ENCODE data around the gene DDX41.

Gene DDX41

DNA sequence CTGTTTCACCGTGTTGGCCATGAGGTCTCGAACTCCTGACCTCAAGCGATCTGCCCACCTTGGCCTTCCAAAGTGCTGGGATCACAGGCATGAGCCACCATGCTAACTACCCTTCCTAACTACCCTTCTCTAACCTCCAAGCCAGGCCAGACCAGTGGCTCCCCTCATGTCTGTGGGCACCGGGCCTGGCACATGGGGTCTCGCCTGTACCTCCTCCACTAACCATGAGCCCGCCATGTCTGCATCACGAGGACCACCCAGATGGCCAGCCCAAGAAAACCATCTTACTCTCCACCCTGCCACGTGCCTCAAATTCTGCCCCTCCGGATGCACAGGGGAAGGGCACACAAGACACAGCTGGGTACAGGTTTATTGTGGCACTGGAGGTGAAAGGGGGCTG is 33.7 kb downstream of the DDX41 start:
- no peak for DNase-seq

DNA sequence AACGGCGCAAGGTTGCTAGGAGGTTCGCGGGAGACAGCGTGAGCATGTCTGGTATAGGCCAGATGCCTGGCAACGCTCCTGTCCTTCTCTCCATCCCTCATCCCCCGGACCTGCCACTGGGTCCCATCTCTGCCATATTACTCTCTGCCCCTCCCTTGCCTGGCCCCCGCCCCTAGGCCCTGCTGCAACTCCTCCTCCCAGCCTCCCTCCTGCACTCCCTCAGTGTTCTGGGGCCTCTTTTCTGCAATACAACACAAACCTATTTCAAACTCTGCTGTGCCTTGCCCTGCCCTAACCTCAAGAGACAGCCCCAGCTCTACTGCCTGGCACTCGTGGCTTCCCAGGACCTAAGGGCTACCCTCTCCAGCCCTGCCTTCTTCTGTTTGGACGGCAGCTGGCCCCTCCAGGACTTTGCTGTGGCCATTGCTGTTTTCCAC is 34.4 kb downstream of the DDX41 start:
- DNase-seq = no peak

DNA sequence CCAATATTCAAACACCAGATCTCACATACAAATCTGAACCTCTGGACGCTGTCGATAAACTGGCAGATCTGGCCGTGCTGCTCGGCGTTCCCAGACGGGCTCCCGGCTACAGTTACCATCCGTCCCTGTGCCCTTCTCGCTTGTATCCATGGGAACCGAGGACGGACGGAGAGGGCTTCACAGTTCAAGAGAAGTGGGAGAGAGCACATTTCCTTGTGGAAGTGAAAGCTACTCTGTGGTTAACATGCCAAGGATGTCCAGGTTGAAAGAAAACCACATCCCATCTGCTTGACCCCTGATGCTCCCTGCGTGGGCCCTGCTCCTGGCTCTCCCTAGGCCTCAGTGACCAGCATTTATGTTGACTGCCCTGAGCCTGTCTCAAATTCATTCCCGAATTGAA is 37.0 kb downstream of the DDX41 start:
- no peak for DNase-seq

DNA sequence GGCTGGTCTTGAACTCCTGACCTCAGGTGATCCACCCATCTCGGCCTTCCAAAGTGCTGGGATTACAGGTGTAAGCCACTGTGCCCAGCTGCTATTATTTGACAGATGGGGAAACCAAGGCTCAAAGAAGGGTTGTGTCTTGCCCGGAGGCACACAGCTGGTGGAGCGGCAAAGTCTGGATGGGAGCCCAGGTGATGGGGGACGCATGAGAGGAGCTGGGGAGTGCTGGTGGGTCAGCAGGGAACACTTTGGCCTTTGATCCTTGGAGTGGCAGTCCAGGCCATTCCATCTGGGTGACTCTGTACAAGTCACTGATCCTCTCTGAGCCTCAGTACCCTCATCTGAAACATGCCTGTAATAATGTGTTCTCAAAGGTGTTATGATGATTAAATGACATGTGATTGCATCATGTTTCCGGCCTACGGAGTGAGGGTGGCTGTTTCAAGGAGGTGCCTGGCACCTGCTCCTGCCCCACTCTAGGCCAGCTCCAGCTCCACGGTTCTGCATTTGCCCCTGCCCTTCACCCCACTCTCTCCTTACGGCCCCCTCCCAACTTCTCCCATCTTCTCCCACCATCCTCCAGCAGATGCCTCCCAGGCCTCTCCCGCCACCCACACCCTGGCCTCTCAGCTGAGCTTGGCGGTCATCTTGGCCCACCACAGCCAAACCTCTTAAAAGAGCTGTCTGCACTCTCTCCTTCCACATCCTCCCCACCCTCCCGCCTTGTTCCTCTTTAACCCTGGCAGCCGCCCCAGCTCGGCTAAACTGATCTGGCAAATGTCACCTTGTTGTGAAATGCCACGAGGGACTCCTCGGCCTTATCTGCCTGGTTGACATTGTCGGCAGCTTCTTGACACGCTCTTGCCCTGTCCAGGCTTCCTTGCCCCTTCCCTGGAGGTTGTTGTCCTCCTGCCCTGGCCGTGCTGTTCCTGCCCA is 37.8 kb downstream of the DDX41 start:
- peak; percentile 50 for DNase-seq

DNA sequence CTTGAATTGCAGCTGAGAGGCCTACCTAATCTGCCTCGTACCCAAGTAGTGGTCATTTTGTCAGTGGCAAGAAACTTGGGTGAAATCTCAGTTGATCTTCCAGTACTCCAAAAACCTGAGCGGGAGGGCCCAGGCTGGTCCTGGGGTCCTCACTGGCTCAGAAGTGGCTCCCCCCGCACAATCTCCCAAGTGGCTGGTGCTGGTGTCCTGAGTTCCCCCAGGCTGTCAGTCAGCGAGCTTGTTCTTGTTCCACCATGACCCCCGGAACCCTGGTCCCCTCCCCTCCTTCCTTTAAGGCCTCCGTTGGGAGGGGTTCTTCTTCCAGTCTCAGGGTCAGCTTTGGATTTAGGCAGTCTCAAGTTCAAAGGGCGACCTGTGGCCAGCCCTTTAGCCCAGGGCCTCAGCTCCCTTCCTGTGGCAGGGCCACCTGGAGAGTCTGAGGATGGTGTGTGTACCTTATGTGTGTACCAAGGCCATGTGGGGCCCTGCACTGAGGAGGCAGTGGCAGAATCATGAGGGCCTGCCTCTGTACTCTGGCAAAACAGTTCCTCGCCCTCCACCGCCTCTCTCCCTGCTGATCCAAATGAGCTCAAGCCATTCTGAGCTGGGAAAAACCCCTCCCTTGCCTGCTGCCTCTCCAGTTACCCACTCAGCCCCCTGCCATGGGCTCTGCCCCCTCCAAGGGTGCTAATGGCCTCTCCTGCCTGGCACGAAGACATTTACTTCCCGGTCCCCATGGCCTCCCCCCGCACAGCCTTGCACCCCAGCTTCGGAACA is 38.9 kb downstream of the DDX41 start:
- DNase-seq = no peak

DNA sequence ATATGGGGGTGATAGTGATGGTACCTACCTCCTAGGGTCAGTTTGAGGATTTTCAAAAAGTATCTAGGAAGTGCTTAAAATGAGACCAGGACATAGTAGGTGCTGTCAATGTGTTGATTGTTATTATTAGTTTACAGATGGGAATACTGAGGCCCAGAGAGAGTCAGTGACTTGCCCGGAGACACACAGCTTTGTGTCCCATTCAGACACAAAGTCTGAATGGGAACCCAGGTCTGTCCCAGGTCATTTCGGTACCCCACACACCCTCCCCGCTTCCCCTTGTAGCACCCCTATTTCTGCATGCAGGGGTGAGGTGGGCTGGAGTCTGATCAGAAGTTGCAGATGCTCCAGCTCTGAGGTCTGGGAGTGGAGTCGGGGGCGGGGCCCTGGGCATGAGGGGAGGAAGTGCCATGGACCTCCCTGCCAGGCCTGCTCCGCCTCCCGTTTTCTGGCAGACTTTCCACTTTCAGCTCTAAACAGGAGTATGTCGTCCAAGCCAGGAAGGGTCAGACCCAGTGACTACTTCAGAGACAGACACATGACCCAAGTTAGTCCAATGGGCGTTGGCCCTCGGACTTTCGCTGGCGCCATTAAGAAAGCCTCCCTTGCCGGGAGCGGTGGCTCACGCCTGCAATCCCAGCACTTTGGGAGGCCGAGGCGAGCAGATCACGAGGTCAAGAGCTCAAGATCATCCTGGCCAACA is 40.1 kb downstream of the DDX41 start:
- DNase-seq = no peak

DNA sequence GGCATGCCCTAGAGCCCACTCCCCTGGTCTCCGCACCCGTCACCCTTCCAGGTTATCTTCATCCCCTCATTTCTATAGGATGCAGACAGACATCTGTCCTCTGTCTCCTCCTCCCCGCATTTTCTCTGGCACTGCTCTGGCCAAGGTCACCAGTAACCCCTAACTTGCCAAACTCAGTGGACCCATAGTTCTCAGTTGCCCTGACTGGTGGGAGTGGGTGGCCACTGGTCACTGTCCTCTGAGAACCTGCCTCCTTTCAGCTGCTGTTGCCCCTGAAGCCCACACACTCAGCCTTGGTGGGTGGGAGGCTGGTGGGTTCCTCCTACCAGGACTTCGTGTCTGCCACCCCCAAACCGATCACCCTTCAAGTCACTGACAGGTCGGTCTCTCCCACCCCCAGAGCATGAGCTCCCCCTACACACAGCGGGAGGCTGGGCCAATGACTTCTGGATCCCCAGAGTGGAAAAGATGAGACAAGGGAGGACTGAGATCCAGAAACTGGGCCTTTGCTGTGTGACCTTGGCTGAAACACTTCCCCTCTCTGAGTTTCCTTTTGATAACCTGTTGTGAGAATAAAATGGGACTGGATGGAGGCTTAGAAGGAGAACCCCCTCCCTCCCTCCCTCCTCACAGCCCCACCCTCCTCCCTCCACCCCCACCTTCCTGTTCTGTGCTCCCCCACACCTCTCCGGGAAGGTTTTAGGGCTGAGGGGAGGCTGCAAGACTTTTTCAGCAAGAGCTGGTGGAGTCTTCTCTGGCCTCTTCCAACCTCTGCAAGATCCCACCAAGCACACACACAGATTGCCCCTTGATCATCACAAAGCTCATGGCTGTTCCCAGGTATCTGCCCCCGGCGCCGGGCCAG is 41.0 kb downstream of the DDX41 start:
- DNase-seq = no peak

DNA sequence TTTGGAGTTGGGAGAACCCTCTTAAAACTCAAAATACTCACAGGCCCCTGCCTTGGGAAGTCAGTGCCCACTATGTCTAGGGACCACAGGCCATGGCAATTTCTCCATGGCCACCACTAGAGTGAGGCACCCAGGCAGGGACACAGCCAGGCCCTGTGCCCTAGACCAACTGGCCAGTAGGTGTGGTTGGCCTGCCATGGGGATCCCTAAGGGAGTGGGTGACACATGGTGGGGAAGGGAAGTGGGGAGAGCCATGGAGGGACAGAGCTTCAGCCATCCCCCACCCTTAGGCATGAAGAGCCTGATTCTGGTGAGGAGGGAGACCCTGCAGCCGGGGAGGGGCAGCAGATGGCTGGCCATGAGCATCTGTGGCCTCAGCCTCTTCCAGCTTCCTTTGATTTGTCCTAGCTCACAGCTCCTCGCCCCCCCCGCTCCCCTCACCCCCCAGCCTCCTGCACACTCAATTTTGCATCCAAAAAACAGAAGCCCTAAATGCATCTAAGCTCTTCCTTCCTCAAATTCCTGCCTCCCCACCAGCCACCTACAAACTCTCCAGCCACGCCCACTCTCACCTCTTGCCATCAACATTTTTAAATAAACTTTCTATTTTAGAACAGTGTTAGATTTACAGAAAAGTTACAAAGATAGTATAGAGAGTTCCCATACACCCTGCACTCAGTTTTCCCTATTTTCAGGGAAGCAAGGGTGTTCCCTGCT is 41.8 kb downstream of the DDX41 start:
- no peak for DNase-seq

DNA sequence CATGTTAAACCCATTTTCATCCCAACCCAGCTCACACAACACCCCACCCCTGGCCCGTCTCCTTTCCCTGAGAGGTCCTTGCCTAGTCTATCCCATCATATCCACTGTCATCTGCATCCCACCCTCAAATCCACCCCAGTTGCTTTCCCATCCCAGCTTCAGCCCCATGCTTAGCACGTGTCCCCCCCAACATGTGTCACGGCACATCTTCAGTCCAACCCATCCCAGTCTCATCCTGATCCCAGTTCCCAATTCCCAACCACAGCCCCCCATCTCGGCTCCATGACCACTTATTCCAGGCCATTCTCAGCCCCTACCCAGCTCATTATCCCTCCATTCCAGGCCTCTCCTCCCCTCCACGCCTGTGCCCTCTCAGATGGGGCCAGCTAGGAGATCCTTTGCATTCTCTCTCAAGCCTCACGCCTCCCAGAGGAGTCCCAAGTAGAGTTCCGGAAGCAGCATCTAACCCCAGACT is 42.7 kb downstream of the DDX41 start:
- no peak for DNase-seq

DNA sequence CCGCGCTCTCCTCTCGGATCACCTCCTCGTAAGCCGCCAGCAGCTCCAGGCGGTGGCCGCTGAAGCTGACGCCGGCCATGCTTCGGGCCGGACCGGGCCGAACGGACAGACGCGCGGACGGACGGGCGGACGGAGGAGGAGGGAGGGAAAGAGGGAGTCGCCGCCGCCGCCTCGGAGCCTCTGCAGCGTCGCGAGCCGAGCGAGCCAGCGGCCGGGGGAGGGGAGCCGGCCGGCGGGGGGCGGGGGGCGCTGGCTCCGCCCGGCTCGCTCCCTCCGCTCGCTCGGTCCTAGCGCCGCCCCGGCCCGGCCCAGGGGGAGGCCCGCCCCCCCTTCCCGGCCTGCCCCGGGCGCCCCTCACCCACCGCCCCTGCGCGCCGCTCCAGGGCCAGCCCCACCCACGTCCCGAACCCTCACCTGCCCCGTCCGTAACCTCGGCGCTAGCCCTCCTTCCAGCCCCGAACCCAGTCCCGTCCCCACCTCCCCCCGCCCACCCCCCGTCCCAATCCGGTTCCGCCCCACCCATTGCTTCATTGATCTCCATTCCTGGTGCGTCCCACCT is 43.2 kb downstream of the DDX41 start, which contains the start of gene DBN1:
Gene DBN1, minus strand, starts transcription at position 192 of the 559 bp plus-strand sequence. Its CDS starts 113 bp downstream, at position 79.
- DNase-seq = peak; percentile 37

DNA sequence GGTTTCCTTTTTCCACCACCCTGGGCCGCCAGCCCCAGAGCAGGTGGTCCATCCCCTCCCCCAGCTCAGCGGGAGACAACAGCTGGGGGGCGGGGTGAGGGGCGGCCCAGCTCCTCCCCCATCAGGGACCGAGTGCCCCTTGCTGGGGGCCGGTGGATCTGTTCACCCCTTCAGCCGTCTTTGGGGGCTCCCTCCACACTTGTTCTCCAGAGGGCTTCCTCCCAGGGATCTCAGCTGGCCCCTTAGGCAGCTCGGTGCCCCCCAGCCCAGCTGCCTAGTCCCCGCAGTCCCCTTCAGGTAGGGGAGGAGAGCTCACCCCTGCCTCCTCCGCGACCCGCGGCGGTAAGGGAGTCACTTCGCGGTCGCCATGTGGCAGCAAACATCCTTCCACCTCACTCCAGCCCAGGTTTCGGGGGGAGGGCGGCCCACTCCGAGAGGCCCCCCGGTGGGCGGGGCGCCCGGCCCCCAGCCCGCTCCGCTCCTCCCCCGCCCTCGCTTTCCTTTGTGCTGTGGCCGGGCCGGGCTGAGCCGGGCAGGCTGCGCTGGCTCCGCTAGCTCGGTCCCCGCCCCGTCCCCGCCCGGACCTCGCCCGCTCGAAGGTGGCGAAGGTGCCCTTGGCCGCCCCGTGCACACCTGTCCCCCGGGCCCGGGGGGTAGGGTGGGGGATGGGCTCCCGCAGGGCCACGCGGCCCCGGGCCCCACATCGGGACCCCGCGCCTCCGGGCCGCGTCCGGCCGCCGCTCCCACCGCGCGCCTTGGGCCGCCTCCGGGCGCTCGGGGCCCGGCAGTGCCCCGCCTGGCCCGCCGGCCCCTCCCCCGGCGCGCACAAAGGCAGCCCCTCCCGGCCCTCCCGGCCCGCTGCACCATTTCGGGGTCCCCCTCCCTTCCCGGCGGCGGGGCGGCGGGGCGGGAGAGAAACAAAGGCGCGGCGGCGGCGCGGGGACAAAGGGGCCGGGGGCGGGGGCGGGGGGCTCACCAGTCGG is 44.0 kb downstream of the DDX41 start:
- peak; percentile 75 for DNase-seq

DNA sequence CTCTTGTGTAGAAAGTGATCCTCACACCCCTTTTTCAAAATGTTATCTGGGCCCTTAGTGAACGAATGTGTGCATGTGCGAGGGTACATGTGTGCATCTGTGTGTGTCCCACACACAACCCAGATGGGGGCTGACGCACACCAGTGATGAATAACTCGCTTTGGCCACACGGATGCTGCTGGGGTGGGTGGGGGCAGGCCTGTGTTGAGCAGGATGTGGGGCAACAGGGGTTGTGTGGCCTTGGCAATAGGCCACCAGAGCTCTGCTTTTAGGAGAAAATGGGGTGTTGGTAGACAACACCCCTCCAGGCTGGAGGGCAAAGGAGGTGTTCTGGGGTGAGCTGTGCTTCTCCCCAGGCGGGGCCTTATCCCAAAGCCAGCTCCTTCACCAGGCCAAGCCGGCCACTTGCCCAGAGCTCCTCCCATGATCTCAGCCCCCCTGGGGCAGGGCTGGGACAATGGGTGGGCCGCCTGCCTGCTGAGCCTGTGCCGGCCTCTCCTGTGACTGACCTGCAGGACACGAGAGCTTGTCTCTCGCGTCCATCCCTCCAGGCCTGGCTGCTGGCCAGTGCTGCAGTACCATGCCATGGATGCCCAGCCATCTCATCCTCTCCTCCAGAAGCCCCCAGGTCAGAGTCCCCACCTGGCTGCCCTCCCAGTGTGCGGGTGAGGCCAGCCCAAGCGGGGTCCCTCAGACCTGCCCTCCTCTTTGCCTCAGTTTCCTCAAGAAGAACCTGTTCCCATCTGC is 45.0 kb downstream of the DDX41 start:
- peak; percentile 66 for DNase-seq

DNA sequence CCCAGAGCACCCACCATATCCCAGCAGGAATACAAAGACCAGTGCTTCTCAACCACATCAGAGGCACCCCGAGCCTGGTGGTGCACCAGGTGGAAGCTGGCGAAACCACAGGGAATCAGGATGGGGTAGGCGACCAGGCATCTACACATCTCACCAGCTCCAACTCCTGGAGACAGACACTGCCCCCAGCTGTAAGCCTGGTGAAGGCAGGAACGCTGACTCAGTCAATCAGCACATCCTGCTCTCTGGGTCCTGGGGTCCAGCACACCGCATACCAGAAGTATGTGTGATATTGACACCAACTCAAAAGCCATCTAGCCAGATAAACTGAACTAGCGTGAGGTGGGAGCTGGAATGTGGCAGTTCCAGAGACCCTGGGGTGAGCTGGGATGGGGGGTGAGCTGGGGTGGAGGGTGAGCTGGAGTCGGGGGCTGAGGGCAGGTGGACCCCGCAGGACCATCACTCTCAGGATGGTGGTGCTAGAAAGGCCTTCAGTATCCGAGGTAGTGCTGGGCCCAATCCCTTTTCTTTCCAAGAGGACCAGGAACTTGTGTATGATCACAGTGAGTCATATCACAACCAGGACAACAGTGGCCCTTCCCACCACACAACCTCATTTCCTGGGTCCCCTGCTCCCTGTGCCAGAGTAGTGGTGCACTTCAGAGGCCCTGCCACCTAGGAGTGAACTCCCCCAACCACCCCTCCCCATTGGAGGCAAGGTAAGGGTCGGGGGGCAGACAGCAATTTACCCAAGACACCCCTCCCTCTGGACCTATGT is 45.8 kb downstream of the DDX41 start:
- DNase-seq = no peak

DNA sequence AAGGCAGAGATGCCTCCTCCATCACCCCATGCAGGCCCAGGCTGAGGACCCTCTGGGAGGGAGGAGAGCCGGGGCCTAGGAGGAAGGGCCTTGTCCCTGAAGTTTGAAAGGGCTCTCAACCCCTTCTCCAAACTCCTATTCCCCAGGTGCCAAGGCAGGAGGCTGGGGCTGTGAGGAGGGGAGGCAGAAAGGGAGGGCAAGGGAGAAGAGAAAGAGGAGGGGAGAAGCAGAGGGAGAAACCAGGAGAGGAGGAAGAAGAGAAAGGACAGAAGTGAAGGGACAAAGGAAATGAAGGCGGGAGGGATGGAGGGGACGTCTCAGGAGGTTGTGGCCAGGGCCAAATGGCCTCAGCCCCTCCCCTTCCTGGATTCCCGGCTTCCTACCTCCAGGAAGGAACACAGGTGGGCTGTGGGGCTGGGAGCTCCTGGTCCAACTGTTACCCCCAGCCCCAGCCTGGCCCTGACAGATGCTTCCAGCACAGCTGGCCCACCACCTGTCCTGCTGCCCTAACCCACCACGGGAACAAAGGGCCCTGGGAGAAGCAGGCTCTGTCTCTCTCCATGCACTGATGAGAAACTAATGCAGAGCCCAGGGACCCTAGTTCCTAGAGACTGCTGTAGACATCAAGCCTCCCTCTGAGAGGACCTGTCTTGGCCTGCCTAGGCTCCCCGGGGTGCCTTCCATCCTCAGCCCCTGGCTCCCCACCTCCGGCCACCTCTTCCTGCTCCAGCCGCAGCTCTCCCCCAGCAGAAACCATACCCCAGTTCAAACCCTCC is 46.8 kb downstream of the DDX41 start:
- DNase-seq = no peak

DNA sequence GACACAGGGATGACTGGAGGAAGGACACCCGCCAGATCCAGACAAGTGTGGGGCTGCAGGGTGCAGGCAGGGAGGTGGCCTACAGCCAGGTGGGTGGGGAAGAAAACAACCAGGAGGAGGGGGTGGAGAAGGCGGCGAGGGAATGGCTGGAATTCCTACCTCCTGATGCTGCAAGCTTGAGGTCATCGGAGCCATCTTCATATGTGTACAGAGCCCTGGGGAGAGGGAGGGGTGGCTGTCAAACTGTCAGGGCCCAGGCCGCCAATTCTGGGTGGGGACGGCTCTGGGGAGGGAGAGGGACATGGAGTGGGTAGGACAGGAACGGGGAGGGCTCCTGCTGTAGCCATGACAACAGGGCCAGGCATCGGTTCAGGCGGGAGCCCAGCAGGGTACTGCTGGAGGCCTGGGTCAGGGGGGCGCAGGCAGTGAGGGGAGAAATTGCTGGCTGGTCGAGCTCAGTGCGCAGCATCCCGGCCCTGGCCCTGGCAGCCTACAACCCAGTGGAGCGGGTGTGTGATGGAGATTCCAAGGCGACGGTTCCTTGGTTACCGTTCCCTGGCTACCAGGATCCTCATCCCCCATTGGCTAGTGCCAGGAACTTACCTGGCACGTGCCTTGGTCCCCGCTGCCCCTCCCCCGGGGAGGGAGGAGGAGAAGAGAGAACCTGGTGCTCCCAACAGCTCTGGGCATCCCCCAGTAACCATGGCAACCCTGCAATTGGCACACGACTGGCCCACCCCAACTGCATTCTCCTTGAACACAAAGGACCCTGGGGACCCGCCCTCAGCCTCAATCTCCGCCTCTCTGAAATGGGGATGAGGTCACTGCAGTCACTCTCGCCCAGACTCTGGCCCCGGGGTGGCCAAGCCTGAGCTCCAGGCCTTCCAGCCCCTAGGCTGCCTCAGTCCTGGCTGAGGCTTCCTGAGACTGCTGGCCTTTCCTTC is 47.8 kb downstream of the DDX41 start:
- DNase-seq = no peak

DNA sequence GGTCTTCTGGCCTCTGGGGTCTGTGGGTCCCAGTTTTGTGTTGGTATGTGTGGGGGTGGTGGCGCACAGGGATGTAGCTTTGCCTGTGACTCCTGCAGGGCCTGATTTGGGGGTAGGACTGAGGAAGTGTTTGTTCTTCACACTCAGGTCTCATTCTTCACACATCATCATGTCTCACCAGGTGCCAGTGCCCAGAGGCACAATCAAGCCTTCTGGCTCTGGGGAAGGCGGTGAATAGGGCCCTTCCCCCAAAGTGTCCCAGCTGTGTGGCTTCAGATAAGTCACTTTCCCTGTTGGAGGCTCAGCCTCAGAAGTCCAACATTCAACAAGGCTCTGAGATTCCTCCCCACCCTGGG is 48.5 kb downstream of the DDX41 start:
- DNase-seq = no peak
